GM21619 (cell line): Measurements from ENCODE around the gene CHST1.

Experiments used
- ATAC-seq: cut with Tn5 transposase; IDR thresholded peaks from one replicate; pipeline ENCODE4 v1.9.1; 2021; ENCODE audit not compliant: unreplicated experiment

CHST1 gene

GRCh38 chr11:45665206-45665932 is at the start of gene CHST1:
CHST1 (minus strand) TSS chr11:45665622; CDS start chr11:45650923, 14,699 bp downstream.
- ATAC-seq, result no peak

GRCh38 chr11:45713573-45713972 is 48.2 kb upstream of the CHST1 start:
- no peak for ATAC-seq

- no peak for ATAC-seq
Measured at GRCh38 chr11:45710561-45710960, 45.1 kb upstream of the CHST1 start.

GRCh38 chr11:45708887-45709663 is 43.7 kb upstream of the CHST1 start:
- ATAC-seq, result no peak

- no peak for ATAC-seq
Measured at GRCh38 chr11:45704635-45705034, 39.2 kb upstream of the CHST1 start.

DNA sequence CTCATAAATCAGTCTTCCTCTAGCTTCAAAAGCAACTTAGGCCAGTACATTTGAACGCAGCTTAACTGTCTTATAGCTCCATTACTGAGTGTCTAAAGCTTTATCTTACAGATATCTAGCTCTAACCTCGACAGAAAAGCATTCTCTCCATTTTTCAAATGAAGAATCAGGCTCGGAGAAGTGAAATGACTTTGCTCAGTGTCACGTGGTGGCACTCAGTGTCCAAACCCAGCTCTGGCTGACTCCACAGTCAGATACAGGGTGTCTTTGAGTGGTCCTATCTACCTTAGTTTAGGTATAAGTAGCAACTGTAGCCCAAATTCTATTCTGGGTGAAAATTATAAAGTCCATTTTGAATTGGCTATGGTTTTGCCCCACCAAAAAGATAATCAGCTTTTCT is 38.7 kb upstream of the CHST1 start:
- no peak for ATAC-seq

GRCh38 chr11:45702511-45702910 is 37.1 kb upstream of the CHST1 start:
- ATAC-seq, result no peak

DNA sequence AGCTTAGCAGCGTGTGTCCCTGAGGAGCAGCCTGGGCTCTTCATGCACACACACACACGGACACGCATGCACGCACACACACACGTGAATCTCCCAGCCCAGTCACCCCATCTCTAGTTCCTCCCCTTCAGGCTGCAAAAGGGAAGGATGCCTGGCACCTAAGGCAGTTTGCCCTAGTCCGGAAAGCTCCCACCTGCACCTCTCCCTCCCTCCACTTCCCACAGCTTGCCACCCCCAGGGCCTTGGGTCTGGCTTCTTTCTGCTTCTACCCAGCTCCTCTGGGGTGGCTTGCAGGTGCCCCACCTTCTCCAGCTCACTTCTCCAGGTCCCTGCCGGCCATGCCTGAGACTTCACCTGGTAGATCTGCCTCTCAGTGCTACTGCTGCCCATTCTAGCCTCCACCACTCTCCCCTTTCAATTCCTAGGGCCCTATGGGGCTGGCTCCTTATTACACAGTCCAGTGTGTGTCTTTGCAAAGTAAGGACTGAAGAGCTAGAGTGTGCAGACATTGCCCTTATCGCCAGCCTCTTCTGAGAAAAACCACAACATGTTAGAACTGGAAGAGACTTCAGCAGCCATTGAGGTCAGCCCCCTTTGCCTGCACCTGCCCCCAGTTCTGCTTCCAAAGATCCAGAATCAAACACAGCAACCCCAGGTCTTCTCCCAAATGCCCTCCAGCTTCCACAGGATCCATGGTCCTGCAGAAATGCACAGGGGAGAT is 33.5 kb upstream of the CHST1 start:
- ATAC-seq, result no peak

DNA sequence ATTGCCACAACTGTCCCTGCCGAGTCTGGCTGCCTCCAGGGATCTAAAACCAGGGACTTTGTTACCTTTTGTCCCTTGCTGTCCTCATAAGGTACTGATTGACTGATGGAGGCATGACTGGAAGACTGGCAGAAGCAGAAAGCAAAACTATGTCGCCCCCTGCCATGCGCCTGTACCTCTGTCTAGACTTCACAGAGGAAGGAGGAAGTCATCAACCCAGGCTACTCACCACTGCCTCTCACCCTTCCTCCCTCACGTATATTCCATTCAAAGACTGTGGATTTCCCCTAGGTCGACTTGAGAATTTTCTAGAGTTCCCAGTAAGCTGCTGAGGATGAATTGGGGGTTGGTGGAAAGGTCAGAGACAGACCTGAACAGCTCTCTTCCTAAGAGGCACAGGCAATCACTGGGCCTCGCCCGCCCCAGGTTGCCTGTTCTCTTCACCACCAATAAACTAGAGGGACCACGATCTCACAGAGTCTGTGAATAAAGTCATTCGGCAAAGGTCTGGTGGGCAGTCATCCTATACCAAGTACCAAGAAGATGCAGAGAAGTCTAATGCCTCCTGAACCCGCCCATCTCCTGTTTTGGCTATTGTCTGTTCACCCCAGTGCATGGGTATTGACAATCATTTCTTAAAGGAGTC is 27.5 kb upstream of the CHST1 start:
- no peak for ATAC-seq

DNA sequence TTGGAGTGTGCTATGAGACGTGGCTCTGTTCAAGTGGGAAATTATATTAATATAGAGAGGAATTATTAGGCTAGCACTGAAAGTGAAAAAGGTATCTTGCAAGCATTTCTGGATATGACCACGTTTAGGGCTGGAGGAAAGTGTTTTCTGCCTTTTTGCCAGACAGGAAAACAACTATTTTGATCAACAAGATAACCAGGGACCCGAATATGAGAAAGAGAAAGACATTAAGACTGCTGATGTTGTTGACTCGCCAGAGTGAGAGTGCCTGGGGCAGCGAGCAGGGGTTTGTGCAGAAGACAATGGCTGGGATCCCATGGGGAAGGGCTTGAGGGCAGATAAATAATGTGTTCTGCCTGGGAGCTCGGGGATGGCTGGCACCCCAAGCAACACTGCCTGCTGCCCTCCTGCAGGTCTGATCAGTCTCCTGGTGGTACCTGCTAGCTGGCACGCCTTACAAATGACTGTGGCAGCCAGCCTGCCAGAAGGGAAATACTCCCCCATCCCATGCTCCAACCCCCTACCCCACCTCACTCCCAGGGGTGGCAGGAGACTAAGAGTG is 23.1 kb upstream of the CHST1 start:
- no peak for ATAC-seq

GRCh38 chr11:45687836-45688235 is 22.4 kb upstream of the CHST1 start:
- no peak for ATAC-seq

GRCh38 chr11:45685964-45686537 is 20.6 kb upstream of the CHST1 start:
- no peak for ATAC-seq

GRCh38 chr11:45684440-45684839 is 19.0 kb upstream of the CHST1 start:
- no peak for ATAC-seq

DNA sequence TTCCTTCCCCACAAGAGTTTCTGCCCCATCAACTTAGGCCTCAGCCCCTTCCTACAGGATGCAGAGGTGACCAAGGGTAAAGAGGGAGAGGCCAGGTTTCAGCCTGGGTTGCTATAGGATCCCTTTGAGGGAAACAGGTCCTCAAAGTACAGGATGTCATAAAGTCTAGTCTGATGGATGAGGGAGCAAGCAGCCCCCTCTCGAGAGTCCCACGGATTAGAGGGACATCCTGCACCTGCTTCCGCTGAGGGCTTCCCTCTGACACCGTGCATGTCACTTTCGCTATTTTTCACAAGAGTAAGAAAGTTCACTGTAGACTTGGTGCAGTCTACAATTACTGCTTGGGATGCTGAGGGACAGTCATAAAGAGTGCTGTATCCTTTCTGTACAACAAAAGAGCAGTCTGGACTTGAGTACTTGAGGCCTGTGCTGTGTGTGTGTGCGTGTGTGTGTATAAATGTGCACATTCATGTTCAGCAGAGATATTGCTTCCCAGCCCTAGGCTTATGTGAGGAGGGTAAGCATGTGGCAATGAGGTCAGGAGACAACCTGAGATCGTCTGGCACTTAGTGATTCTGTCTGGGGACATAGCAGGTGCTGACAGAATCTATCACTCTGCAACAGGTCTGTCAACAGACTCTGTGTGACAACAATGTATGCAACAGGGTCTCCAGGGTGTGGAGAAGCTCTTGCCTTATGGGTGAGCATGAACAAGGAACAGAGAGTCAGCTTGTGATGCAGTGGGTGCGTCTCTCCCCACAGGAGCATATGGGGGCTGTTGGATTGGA is 18.0 kb upstream of the CHST1 start:
- ATAC-seq, result no peak

DNA sequence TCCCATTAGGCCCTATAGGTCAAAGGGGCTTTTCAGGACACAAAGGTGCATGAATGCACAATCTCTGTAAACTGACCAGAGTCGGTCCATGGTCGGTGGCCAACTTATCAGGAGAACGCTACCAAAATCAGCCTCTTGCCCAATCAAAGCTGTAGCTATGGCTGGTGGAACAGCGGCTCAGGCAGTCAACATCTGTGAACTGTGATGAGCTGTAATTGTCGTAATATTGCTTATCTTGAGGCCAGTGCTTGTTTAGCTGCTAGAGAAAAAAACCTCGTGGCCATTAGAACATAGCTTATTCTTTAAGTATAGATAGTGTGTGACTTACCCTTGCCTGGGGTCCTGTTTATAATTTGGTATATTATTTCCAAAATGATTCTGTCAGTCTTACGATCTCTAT is 14.4 kb upstream of the CHST1 start:
- no peak for ATAC-seq

DNA sequence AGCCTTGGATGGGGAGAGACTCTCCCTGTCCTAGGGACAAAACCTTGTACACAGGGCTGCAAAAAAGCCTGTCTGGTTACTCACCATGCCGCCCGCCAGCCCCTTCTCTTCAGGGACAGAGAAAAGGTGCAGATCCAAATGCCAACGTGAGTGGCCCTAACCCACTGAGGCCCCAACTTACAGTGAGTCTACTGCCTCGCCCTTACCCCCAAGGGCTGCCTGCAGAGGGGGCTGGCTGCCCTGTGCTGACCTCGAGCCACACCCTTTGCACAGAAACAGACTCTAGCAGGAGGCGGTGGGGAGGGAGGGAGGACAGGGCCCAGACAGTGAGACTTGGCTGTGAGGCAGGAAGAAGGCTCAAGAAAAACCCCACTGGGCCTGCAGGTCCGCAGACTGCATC is 13.6 kb upstream of the CHST1 start:
- ATAC-seq, result no peak

DNA sequence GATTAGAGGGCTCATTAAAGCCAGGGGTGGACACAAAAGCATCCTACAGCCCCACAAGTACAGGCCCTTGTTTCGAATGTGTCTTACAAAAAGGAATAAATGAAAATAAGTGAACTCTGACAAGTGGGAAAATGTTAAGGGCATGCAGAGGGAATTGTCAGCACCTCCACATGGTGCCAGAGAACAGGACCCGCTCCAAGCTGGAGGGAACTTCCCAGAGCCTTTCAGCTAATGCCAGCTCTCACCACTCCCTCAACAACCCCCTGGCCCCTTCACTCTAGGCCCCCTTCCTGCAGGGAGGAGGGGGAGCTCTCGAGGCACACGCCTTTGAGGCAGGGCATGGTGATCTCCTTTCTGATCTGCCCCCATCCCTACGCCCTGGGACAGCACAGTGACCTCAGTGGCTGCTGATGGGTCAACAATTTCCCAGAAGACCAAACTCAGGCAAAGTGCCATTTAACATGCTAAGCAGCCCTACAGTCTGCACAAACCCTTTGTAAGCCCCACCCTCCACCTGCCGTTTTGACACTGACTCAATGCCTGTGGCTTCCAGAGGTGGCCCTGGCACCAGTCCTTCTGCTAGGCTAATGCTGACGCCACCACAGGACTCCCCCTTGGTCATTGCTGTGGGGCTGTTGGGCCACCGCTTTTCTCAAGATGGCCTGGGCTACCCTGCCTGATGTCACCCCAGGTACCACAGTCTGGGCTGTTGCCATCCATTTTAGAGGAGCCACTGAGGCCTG is 12.5 kb upstream of the CHST1 start:
- ATAC-seq, result no peak

- peak; percentile 86 for ATAC-seq
Measured at GRCh38 chr11:45676522-45677095, 11.2 kb upstream of the CHST1 start.

- ATAC-seq, result no peak
Measured at GRCh38 chr11:45675646-45676045, 10.2 kb upstream of the CHST1 start.
